ENCODE measurements around the gene NACC2.

Gene NACC2

DNA sequence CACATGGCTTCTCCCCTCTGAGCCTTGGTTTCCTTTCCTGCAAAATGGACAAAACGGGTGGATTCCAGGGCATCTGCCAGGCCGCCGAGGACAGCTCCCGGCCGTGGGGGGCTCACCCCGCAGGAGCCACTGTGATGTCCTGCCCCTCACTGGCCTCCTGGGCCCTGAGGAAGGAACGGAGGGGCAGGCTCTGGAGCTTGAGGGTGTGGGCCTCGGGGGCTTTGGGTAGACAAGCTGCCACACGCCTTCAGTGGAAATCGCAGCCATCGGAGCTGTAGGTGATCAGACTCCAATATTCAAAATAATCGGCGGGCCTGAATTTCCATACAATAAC is 101.7 kb downstream of the NACC2 start:
- TF ChIP-seq, protein P1, sequence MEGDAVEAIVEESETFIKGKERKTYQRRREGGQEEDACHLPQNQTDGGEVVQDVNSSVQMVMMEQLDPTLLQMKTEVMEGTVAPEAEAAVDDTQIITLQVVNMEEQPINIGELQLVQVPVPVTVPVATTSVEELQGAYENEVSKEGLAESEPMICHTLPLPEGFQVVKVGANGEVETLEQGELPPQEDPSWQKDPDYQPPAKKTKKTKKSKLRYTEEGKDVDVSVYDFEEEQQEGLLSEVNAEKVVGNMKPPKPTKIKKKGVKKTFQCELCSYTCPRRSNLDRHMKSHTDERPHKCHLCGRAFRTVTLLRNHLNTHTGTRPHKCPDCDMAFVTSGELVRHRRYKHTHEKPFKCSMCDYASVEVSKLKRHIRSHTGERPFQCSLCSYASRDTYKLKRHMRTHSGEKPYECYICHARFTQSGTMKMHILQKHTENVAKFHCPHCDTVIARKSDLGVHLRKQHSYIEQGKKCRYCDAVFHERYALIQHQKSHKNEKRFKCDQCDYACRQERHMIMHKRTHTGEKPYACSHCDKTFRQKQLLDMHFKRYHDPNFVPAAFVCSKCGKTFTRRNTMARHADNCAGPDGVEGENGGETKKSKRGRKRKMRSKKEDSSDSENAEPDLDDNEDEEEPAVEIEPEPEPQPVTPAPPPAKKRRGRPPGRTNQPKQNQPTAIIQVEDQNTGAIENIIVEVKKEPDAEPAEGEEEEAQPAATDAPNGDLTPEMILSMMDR (IDR thresholded peaks at IDR 0.05) = no peak
- TF ChIP-seq ZFX (IDR thresholded peaks at IDR 0.05; ENCODE audit: borderline replicate concordance) = no peak
- H3K27ac ChIP-seq = no peak overlapping the region

DNA sequence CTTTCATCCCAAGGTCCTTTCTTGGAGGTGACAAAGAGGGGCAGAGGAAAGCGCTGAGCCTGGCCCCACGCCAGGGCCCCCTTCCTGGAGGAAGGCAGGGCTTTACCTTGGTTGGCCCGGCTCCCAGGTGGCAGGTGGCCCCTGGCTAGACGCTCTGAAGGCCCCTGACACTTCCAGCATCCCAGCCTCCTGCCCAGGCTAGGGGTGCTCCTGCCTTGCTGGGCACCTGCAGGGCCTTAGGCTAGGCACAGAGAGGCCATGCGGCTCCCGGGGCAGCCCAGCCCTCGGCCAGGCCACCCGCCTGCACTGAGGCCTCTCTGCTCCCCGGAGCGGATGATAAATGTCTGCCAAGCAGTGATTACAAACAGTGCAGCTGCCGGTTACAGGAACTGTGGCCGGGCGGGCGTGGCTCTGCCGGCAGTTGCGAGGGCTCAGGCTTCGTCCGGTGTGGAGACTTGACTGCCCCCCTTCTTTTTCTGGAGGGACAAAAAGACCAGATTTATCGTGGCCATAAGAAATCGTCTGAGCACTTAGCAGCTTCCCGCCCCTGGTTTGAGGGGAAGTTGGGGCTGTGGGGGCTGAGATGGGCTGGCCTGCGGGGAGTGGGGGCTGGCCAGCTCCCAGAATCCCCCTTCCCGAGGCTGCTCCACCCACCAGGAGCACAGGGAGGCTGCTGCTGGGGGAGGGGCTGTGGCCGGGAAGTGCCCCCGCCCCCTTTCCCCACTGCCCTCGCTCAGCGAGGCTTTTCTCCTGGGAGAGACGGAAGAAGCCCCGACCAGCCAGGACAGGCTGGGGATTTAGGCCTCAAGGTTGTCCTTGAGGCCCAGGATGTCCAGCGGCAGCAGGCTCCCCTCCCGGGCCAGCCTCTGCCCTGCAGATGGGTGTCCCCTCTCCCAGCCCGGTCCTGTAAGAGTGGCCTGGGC is 102.3 kb downstream of the NACC2 start:
- TF ChIP-seq, protein P1 (IDR thresholded peaks at IDR 0.05) = no peak
- no peak for TF ChIP-seq ZFX (IDR thresholded peaks at IDR 0.05; ENCODE audit: borderline replicate concordance)
- H3K27ac ChIP-seq = no peak overlapping the region

DNA sequence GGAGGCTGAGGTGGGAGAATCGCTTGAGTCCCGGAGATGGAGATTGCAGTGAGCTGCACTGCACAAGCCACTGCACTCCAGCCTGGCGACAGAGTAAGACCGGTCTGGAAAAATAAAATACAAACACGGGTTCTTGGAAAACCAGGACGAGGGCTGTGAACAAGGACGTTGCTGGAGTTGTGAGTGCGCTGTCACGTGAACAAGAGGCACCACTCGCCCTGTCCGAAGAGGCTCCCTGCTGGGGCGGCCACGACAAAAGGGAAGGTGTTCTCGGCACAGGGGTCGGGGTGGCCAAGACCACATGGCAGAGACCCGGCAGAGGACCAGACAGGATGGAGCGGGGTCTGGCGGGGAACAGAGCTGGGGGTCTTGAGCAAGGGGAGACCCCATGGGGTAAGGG is 103.3 kb downstream of the NACC2 start:
- no peak overlapping the region for H3K27ac ChIP-seq
- TF ChIP-seq, protein P1 (IDR thresholded peaks at IDR 0.05) = no peak
- TF ChIP-seq ZFX (IDR thresholded peaks at IDR 0.05; ENCODE audit: borderline replicate concordance) = no peak

DNA sequence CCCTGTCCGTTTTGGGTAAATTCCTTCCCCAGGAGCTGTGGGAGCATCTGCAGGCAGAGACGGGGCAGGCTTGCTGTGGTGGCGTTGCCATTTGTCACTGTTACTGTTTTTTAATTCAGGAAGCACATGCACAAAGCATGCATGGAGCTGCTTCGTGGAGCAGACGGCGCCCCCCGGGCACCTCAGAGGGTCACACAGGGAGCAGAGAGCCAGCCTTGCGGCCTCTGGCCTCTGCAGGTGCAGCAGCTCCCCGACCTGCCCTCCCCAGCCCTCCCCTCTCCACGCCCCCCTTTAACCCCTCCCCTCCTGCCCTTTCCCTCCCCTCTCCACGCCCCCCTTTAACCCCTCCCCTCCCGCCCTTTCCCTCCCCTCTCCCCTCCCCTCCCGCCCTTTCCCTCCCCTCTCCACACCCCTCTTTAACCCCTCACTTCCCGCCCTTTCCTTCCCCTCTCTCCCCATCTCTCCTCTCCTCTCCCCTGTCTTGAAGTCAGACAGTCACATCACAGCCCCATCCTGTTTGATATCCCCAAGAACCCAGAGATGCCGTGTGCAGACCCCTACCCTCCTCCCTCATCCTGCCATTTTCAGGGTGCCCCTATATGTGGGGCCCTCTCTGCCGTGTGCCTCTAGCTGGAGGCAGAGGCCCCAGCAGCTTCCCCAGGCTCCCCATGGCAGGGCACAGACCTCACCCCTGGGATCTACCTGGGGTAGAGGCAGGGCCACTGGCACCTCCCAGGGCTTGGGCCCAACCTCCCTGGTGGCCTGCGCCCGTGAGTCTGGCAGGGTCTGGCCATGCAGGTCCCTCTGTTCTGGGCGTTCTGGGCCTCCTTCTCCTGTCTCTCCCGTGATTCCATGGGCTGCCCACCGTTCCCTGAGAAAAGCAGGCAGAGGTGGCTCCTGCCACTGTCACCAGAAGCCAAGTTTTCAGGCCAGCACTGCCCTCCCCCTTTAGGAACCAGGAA is 104.3 kb downstream of the NACC2 start:
- TF ChIP-seq ZFX (IDR thresholded peaks at IDR 0.05; ENCODE audit: borderline replicate concordance) = no peak
- TF ChIP-seq, protein P1 (IDR thresholded peaks at IDR 0.05) = no peak
- no peak overlapping the region for H3K27ac ChIP-seq

DNA sequence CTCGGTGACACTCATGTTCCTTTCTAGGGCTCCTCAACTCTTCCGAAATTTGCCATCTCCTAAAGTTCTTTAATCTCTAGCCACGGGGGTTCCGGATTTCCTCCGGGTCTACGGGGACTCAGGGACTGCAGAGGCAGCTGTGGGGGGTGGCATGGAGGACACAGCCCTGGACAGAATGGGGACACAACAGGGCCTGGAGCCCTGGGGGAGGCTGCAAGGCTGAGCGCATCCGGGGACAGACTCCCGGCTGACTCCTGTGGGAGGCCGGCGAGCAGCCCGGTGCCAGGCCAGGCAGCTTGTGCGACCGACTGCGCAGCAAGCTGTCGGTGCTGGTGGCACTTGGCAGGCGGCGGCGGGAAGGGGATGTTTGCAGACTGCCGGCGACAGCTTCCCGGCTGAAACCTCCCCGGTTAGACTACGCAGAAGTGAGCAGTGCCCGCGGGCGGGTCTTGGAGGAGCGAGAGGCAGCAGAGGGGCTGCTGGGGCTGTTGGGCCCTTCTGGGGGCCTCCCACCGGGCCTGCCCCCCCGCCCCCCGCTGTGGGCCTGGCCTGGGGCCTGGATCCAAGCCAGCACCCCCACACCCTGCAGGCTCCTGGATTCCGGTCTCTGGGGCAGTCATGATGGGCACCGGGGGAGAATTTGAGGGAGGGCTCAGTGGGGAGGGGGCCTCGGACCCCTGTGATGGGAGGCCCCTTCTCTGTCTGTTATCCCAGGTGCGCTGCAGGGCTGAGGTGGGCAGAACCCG is 105.2 kb downstream of the NACC2 start:
- H3K27ac ChIP-seq = no peak overlapping the region
- no peak for TF ChIP-seq ZFX (IDR thresholded peaks at IDR 0.05; ENCODE audit: borderline replicate concordance)
- TF ChIP-seq, protein P1 (IDR thresholded peaks at IDR 0.05) = no peak

DNA sequence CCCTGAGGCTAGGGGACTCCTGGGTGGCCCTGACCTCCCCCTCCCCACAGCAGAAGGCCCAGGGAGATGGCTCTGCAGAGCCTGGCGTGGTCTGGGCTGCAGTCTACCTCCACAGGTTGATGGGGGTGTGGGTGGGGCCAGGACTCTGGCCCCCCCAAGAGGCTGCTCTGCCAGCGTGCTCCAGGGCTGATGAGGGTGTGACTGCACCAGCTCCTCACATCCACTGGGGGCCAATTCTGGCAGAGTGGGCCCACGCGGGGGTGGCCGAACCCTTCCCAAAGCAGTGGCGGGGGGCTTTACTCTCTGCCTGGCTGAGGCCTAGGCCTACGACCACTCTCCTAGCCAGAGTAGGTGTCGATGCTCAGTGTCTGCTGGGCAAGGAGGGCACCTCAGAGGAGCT is 105.9 kb downstream of the NACC2 start:
- H3K27ac ChIP-seq = no peak overlapping the region
- TF ChIP-seq ZFX (IDR thresholded peaks at IDR 0.05; ENCODE audit: borderline replicate concordance) = no peak
- TF ChIP-seq, protein P1 (IDR thresholded peaks at IDR 0.05) = no peak

Data from 22Rv1 (cell line).